NCI-H128 (cell line): ENCODE results near the gene C6orf132.

Experiments
- DNase-seq: peaks from one replicate; lab custom pipeline; 2025; ENCODE audit not compliant: unreplicated experiment; lab: John Stamatoyannopoulos, UW

The C6orf132 gene

DNA sequence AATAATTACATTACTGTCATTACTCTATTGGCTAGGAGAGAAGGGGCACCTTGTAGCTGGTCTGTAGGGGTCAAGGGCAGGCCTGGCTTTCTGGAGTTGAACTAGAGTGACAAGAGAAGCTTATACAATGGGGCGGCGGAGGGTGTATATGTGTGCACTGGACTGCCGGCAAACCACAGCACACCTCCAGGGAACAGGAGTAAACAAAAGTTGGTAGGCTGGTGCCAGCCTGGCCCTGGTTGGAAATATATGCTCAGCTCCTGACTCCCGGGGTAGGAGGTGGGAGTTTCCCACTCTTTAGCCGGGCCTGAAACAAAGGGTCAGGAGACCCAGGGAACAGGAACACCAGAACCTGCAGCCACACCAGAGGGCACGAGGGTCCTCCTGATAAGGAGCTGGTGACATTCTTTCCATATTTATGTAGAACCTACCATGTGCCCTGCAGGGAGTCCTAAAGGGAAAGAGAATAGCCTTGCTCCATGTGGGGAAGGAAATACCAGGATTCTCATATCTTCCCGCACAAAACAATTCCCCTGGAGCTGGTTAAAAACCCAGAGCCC lies 5.1 kb downstream of the C6orf132 start:
- DNase-seq = no peak

DNA sequence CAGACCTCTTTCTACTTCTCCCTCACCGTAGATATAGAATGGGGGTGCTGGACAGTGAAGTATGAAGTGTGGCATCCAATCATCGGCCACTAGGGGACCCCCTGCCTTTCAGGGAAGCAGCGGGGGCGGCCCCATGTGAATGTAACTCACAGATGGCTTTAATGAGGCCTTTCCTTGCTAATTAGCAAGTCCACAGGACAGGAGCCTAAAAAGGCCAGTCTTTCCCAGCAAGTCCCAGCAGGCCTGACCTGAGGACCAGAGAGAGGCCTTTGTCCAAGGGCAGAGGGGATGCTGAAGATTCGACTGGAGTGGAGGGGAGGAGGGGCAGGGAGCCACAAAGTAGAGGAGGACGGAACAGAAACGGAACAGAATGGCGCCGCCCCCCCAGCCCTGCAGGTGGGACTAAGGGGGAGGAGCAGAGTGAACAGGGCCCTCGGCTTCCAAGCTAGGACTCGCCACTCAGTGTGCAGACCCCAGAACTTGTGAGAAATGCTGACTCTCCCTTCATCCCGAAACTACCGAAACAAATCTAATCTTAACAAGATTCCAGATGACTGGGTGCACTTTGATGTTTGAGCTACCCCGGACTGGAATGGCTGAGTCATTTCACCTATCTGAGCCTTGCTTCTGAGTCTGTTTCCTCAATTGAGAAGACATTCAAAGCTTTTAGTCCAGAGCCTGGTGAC lies 5.8 kb downstream of the C6orf132 start:
- DNase-seq = no peak

GRCh38 chr6:42135722-42136121 lies 6.7 kb downstream of the C6orf132 start:
- no peak for DNase-seq

DNA sequence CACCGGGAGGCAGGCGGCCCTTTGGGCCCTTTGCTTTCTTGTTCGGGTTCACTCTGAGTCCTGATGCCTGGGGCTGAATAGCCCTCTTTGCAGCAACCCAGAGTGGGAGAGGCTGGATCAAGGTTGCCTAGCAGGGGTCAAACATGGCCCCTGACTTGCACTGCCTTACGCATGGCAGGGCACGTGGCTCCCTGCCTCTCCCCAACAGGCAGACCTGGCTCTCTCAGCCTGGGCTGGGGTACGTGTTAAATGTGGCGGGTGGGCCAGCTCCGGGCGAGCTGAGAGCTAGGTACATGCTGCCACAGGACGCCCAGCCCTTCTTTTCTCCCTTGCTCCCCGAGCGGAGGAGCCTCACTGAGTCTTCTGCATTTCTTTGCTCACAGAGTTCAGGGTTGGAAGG lies 7.3 kb downstream of the C6orf132 start:
- no peak for DNase-seq

DNA sequence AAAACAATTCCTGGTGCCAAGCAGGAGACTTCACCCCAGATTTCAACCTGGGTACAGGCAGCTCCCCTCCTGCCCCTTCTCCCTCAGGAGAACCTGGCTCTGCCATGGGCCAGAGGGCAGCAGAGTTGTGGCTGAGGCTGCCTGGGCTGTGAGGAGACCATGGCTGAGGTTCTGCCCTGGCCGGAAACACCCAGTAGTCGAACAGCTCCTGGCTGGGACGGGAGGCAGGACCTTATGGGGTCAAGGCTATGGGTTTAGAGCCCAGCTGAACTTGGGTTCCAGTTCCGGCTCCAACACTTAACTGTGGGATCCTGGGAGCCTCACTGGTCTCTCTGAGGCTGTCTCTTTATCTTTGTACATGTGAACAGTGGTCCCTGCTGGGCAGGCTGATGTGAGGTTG lies 8.5 kb downstream of the C6orf132 start:
- no peak for DNase-seq

DNA sequence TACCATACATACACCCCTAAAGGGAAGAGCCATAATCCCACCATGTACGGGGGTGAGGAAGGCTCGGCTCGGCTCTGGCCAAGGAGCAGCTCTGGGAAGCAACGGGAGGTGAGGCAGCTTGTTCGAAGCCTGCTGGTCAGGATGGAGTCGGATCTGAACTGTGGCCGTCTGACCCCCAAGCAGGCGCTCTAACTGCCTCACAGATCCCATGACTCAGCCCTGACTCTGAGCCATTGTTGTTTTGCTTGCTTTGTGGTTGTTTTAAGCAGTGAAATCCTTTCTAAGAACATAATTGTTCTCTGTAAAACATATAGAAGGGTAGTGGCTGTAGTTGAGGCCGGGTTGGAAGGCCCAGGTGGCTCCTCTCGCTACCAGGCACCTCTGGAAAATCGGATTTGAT lies 10.9 kb downstream of the C6orf132 start:
- no peak for DNase-seq

GRCh38 chr6:42129360-42129676 lies 13.1 kb downstream of the C6orf132 start:
- no peak for DNase-seq

DNA sequence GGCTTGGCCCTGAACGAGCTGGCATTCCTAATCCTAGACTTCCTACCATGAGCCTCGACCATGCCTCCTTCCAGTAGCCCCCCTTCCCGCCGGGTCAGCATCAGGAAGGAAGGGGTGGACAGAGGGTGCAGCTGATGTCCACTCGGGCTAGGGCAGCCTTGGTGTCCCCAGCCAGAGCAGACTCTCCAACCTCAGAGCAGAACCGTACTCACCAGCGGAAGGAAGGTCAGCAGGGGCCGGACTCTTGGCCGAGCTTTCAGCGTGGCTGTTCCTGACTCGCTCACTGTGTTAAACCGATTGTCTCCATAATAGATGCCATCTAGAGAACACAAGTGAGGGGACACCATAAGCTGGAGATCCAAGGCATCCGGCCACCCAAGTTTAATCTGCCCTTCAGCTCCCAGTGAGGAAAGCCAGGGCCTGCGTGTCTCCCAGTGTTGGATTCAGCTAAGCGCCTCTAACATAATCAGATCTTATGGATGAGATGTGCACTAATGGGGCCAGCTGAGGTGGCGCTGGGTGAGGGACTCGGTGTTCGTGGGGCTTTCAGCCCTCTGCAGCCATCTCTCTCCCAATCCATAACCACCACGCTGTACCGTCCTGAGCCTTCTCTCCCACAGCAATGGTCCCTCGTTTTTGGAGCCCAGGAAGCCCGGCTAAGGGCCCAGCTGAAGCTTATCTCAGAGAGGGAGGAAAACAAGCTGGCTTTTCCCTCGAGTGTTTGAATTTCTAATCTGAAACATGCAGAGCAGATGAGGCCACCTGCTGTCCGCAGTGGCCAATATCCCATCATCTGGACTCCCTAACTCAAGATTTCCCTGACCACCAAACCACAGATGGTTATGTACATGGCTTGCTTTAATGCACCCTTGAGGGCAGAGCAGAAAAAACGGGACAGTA lies 13.7 kb downstream of the C6orf132 start:
- no peak for DNase-seq

DNA sequence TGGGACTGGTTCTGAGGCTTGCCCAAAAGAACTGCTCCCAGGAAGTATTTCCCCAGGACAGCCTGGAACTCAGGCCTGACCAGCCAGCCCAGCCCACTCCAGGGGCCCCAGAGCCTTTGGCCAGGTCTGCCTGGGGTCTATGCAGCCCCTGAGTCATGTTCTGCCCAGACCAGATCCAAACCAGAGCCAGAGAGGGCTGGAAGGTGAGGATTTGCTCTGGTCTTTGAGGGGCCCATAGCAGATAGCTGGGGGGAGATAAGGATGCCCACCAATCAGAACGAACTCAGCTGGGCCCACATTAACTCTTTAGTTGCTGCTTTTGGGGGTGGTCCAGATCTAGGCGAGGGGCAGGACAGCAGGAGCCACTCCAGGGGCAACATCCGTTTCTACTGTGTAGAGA lies 16.8 kb downstream of the C6orf132 start:
- DNase-seq = no peak

DNA sequence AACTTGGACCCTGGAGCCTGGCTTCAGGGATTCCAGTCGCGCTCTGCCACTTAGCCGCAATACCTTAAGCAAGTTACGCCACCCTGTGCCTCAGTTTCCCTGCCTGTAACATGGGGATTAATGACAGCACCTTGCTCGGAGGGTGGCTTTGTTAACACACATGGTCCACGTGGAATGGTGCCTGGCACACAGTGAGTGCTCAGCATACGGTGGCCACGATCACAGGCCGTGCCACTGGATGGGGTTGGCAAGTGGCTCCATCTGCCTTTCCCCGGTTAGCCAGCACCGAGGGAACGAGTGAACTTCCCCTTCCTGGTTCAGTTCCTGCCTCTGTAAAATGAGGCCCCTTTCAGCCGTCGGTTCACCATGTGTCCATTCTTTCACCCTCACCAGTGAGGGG lies 17.2 kb downstream of the C6orf132 start:
- DNase-seq = no peak

DNA sequence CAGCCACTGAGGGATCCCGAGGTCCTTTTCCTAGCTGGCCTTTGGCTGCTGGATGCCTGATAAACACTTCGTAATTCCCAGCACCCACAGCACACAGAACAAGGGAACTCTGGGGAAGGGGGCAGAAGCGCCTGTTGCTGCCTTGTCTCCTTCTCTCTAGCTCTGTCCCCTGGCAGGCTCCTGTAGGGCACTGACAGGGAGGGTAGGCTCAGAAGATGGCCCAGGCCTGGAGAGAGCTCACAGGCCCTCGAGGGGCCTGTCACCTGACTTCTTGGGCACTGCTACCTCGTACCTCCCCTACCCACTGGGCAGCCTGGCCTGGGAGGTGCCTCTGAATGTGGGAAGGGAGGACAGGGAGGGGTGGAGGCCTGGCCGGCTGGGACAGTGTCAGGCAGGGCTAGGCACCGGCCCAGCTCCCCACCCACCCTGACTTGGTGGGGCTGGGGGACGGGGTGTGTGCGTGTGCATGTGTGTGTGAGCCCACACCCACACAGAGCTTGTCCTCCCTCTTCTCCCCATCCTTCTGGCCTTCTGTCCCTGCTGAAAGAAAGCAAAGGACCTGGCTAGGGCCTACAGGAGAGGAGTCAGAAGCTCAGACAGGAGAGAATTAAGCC lies 18.1 kb downstream of the C6orf132 start:
- DNase-seq = no peak

DNA sequence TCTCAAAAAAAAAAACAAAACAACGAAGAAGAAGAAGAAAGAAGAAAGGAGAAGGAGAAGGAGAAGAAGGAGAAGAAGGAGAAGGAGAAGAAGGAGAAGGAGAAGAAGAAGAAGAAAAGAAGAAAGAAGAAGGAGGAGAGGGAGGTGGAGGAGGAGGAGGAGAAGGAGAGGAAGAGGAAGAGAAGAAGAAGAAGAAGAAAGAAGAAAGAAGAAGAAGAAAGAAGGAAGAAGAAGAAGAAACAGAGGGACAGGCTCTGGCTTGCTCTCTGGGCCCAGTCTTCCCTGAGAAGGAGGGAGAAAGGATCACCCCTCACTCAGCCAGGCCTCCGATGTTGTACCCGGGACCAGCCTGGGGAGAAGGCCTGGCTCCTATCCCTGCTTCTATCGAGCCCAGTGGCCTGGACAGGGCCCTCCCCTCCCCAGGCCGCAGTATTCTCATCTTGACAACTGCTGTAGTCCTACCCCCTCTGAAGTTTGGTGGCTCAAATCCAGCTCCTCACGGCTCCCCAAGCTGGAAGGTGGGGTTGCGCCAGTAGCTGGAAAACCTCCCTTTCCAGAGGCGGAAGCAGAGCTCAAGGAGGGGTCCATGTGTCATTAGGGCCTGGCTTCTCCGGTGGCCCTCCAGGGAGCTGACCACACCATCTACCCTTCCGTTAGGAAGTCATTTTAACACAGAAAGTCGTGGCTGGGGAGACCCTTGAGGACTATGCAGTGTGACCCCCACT lies 18.9 kb downstream of the C6orf132 start:
- no peak for DNase-seq

- no peak for DNase-seq
Observed at GRCh38 chr6:42120895-42121865, 21.2 kb downstream of the C6orf132 start.

GRCh38 chr6:42118162-42119001 lies 24.0 kb downstream of the C6orf132 start:
- DNase-seq = no peak

GRCh38 chr6:42117843-42118161 lies 24.6 kb downstream of the C6orf132 start:
- no peak for DNase-seq

DNA sequence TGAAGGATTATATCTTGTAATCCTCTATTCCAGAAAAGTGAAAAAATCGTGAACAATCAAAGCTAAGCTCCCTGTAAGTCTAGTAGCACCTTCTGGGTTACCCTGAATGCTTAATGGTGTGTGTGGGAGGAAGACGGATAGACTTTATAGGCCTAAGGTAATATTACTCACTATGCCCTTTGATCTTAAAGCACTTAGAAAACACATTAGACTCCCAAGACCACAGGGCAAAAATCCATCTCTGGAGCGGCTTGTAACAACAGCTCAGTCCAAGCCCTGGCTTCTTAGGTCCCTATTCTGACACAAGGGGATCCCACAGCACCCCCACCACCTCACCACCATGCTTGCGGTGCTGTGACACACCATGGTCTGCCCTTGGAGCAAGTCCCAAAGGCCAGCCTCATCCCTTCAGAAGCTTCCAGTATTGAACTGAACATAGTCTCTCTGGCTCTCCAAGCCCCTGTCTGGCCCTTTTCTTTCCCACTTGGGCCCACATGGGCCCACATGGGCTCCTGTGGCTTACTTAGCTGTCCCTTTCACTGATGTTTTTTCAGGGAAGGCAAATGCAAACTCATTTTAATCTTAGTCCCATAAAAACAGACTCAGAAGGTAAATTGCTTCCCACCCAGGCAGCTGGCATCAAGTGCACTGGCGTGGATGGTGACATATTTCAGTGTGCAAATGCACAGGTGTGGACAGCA lies 28.3 kb downstream of the C6orf132 start:
- no peak for DNase-seq

- DNase-seq = no peak
Observed at GRCh38 chr6:42112351-42112750, 30.1 kb downstream of the C6orf132 start.

- DNase-seq = no peak
Observed at GRCh38 chr6:42110683-42111082, 31.7 kb downstream of the C6orf132 start.

DNA sequence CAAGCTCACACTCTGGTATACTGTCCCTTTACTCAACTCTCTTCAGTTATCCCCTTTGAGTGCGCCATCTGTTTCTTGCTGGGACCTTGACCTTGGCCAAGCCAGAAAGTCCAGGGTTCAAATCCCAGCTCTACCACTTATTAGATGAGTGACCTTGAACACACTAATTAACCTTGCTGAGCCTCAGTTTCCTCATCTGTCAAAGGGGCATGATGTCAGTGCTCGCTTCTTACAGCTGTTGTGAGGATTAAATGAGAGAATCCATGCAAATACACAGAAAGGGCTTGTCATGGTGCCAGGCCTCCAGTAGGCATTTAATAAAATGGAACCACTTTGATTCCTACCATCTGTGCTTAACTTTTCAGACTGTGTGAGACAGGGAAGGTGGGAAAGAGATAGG lies 34.3 kb downstream of the C6orf132 start:
- no peak for DNase-seq
